ENCODE measurements around the gene POLR1G. TPM values are rescaled to one million over a fixed set of nuclear protein-coding genes. Genes with fewer than 3 reads are reported as not detected.

Gene POLR1G
- total RNA-seq, 2 experiments from 2014 or later = 10.8 to 16.3 TPM

DNA sequence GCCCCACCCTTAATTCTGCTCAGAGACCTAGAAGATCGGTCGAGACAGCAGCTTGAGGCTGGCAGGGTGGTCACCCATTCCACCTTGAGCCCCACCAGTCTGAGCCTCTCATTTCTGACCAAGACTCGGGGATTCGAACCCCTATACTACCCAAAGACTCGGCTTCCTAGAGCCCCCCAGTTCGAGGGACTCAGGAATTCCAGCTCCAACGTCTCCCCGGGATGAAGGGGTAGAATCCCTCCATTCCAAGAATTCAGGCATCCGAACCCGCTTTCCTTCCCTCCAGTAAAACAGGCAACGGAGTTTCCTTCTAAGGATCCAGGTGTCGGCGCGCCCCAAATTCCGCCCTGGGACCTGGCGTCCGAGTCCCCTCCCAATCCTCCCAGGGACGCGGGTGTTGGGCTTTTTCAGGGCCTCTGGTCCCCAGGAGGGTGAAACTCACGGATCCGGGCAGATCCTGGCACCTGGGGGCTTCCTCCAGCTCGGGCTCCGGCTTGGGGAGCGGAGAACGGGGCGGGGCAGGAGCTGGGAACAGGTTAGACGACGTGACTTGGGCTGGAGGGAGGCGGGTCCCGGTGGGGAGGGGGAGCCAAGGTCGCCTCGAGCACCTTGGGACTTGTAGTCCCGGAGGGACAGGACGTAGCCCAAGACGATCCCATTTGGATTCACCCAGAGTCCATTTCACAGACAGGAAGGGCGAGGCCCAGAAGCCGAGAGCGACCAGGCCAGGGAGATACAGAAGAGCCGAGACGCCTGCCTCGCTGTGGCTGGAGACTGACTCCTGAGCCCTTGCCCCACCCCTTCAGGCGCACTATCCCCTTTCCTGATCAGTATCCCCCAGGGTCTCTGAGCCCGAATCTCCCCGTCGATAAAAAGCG, 1.6 kb upstream of the POLR1G start, which contains the start of gene PPP1R13L:
Gene PPP1R13L (minus strand): TSS at position 513 of the 878 bp plus-strand sequence. CDS start 6,751 bp downstream, outside the sequence.
- intact Hi-C loops (cut with micrococcal nuclease; ENCODE audit: unreplicated experiment) = loop anchor here (5.0 kb wide), 1 partner anchor 402 kb away; the partner anchor contains the start of gene RELB
- TF ChIP-seq EZH2phosphoT487 (IDR thresholded peaks at IDR 0.05; ENCODE audit: borderline replicate concordance, low read depth, low read length) = no peak
- TF ChIP-seq, protein P1, sequence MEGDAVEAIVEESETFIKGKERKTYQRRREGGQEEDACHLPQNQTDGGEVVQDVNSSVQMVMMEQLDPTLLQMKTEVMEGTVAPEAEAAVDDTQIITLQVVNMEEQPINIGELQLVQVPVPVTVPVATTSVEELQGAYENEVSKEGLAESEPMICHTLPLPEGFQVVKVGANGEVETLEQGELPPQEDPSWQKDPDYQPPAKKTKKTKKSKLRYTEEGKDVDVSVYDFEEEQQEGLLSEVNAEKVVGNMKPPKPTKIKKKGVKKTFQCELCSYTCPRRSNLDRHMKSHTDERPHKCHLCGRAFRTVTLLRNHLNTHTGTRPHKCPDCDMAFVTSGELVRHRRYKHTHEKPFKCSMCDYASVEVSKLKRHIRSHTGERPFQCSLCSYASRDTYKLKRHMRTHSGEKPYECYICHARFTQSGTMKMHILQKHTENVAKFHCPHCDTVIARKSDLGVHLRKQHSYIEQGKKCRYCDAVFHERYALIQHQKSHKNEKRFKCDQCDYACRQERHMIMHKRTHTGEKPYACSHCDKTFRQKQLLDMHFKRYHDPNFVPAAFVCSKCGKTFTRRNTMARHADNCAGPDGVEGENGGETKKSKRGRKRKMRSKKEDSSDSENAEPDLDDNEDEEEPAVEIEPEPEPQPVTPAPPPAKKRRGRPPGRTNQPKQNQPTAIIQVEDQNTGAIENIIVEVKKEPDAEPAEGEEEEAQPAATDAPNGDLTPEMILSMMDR (conservative IDR thresholded peaks at IDR 0.05; ENCODE audit: low read length) = no peak
- Histone ChIP-seq H3K4me3 (ENCODE audit: low read depth, low read length, poor library complexity, severe bottlenecking) (peak within 1 kb of the TSS; percentile 89), H3K79me2 (ENCODE audit: insufficient read depth, low read depth, low read length) (peaks cover 10% of the 10 kb centered on the region), H3K36me3 (ENCODE audit: insufficient read depth, low read length) (no peaks in the 10 kb centered on the region; the same call in 1 of the 2 replicates), H3K9me3 (ENCODE audit: low read length) (no peaks in the 10 kb centered on the region), H2AFZ (ENCODE audit: low read length) (peak within 1 kb of the TSS; percentile 73; the same call in 1 of the 2 replicates), H3K27ac (ENCODE audit: low read depth, low read length, poor library complexity, severe bottlenecking) (peak within 1 kb of the TSS; percentile 69), H3K9me2 (ENCODE audit: insufficient read depth, low read length) (no peaks in the 10 kb centered on the region), H3K4me1 (ENCODE audit: insufficient read depth, low read length, poor library complexity, severe bottlenecking) (peaks cover 38% of the 10 kb centered on the region), H4K20me1 (ENCODE audit: insufficient read depth, low read length) (no peaks in the 10 kb centered on the region), H3K4me2 (ENCODE audit: low read length) (peak within 1 kb of the TSS; percentile 92)
- no TSS peak for BruUV-seq (replicated peaks)
- CTCF ChIA-PET (ENCODE audit: unreplicated experiment) = no interaction called here
- DNase-seq (ENCODE audit: low spot score) = peak; percentile 26
- POLR2A ChIA-PET = interaction anchor here (0.6 to 0.9 kb wide), 2 partner anchors 159 to 458 kb away, joined by 3 read pairs; partner anchors contain the start of gene SYMPK

DNA sequence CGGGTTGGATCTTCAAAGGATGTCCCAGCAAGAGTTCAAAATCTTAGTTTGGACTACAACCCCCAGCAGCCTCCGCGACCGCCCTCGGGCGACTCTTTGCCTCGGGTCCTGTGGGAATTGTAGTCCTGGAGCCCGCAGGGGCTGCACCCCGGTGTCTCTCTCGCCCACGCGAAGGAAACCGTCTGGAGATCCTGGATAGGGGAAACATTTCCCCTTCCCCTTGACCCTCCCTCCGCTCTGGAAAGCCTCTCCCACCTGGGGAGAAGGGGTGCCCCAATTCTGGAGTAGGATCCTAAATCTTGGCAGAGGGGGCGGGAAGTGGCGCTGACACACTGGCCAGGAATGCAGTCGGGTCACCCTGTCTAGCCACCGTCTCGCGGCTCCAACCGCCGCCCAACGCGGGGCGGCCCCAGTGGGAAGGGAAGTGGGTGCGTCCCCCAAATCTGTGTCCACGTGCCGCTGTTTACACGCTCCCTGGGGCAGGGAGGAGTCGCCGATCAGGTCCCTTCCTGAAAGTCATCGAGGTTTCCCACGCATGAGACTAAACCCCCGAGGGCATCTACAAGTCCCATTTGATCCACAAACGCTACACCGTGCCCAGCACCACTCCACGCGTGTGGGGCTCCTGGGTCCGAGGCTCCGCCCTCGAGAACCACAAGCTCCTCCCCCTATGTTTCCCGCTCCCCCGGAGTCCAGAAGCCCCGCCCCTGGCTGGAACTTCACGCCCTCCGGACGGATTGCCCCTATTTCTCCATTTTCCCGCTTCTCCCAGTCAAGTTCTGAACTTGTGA, 814 bp upstream of the POLR1G start:
- ChIA-PET POLR2A (no interaction called here), CTCF (ENCODE audit: unreplicated experiment) (interaction anchor here (0.6 kb wide), 1 partner anchor 314 kb away, joined by 3 read pairs; no protein-coding TSS in a partner anchor)
- peak overlapping the region; percentile 73 for H2AFZ ChIP-seq (ENCODE audit: low read length)
- no peaks in the 10 kb centered on the region for H3K9me2 ChIP-seq (ENCODE audit: insufficient read depth, low read length)
- H3K79me2 ChIP-seq (ENCODE audit: insufficient read depth, low read depth, low read length) = peaks cover 10% of the 10 kb centered on the region
- intact Hi-C loops (cut with micrococcal nuclease; ENCODE audit: unreplicated experiment) = loop anchor here (1.0 to 5.0 kb wide), 3 partner anchors 14 to 403 kb away; partner anchors contain the start of gene RELB
- H3K9me3 ChIP-seq (ENCODE audit: low read length) = no peaks in the 10 kb centered on the region
- H3K4me3 ChIP-seq (ENCODE audit: low read depth, low read length, poor library complexity, severe bottlenecking) = peak overlapping the region; percentile 89
- peak overlapping the region; percentile 69 for H3K27ac ChIP-seq (ENCODE audit: low read depth, low read length, poor library complexity, severe bottlenecking)
- H3K4me2 ChIP-seq (ENCODE audit: low read length) = peak overlapping the region; percentile 92
- TF ChIP-seq, protein P1 (conservative IDR thresholded peaks at IDR 0.05; ENCODE audit: low read length) = no peak
- TF ChIP-seq EZH2phosphoT487 (IDR thresholded peaks at IDR 0.05; ENCODE audit: borderline replicate concordance, low read depth, low read length) = no peak
- H3K4me1 ChIP-seq (ENCODE audit: insufficient read depth, low read length, poor library complexity, severe bottlenecking) = peaks cover 38% of the 10 kb centered on the region
- BruUV-seq (replicated peaks) = no TSS peak
- peak; percentile 94 for DNase-seq (ENCODE audit: low spot score)
- H4K20me1 ChIP-seq (ENCODE audit: insufficient read depth, low read length) = no peaks in the 10 kb centered on the region
- H3K36me3 ChIP-seq (ENCODE audit: insufficient read depth, low read length) = peaks cover 7% of the 10 kb centered on the region

All from OCI-LY7 (cell line).